Activated naive CD4-positive, alpha-beta T cell treated with anti-CD3 and anti-CD28 coated beads, Interleukin-2, amount 50 U/mL, for 72 hours (primary cell): ENCODE results near the gene PLEKHG4B. TPM values are rescaled to one million over a fixed set of nuclear protein-coding genes. Genes with fewer than 3 reads are reported as not detected.
A peak's percentile ranks its signal among the peaks of the same experiment; 100 is the strongest.

Experiments used
- ATAC-seq, 2 donors: fragments of 150-1000 bp; cut with Tn5 transposase; 2 replicates each; pipeline ENCODE4 v1.10.0; 2021; ENCODE audit warnings: mild to moderate bottlenecking in 2 of 2, moderate library complexity in 2 of 2
- DNase-seq, 2 donors: peaks; one replicate each; pipeline ENCODE4 v3.0.0; 2021 to 2022; ENCODE audit warnings: low spot score in 2 of 2
- H3K27ac Mint-ChIP-seq, 2 donors: one replicate each; pipeline ENCODE4 v1.8.0; 2022; ENCODE audit warnings: mild to moderate bottlenecking in 2 of 2, mixed read lengths in 2 of 2
- H3K36me3 Mint-ChIP-seq, 2 donors: one replicate each; pipeline ENCODE4 v1.8.0; 2022; ENCODE audit warnings: mixed read lengths in 2 of 2
- H3K9me3 Mint-ChIP-seq, 2 donors: one replicate each; pipeline ENCODE4 v1.8.0; 2022; ENCODE audit warnings: mixed read lengths in 2 of 2
- total RNA-seq, 2 donors: library from RNA; stranded (reverse); gene quantifications; one replicate each; pipeline ENCODE4 v1.2.3, GENCODE V29; 2022

Gene PLEKHG4B
- total RNA-seq, 2 donors from 2014 or later: 0.47 TPM; not detected in 1

DNA sequence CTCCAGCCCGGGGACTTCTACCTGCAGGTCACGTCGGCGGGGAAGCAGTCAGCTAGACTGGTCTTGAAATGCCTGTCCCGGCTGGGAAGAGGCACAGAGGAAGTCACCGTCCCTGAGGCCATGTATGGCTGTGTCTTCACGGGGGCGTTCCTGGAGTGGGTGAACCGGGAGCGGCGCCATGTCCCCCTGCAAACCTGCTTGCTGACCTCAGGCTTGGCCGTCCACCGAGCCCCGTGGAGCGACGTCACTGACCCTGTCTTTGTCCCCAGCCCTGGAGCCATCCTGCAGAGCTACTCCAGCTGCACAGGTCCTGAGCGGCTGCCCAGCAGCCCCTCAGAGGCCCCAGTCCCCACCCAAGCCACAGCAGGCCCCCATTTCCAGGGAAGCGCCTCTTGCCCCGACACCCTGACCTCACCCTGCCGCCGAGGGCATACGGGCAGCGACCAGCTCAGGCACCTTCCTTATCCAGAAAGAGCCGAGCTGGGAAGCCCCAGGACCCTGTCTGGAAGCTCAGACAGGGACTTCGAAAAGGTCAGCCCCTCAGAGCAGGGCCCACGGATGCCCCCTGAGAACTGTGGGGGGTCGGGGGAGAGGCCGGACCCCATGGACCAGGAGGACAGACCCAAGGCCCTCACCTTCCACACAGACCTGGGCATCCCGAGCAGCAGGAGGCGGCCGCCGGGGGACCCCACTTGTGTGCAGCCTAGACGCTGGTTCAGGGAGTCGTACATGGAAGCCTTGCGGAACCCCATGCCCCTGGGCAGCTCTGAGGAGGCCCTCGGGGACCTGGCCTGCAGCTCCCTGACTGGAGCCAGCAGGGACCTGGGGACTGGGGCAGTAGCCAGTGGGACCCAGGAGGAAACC is 47.8 kb downstream of the PLEKHG4B start:
- H3K27ac Mint-ChIP-seq: no peak overlapping the region

DNA sequence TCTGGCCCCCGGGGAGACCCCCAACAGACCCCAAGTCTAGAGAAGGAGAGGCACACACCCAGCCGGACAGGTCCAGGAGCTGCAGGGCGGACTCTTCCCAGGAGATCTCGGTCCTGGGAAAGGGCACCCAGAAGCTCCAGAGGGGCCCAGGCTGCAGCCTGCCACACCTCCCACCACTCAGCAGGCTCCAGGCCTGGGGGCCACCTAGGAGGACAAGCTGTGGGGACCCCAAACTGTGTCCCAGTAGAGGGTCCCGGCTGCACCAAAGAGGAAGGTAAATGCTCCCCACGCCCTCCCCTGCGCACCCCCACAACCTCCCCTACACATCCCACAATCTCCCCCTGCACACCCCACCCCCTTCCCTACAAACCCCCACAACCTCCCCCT is 48.5 kb downstream of the PLEKHG4B start:
- H3K9me3 Mint-ChIP-seq: no peaks in the 10 kb centered on the region
- no peak overlapping the region for H3K27ac Mint-ChIP-seq
- H3K36me3 Mint-ChIP-seq: no peaks in the 10 kb centered on the region
- DNase-seq (no peak), ATAC-seq (no peak)

More for the DNA sequence above, 47.8 kb downstream of the PLEKHG4B start:
- Mint-ChIP-seq H3K9me3 (no peaks in the 10 kb centered on the region), H3K36me3 (no peaks in the 10 kb centered on the region)
- no peak for ATAC-seq
- DNase-seq: no peak

DNA sequence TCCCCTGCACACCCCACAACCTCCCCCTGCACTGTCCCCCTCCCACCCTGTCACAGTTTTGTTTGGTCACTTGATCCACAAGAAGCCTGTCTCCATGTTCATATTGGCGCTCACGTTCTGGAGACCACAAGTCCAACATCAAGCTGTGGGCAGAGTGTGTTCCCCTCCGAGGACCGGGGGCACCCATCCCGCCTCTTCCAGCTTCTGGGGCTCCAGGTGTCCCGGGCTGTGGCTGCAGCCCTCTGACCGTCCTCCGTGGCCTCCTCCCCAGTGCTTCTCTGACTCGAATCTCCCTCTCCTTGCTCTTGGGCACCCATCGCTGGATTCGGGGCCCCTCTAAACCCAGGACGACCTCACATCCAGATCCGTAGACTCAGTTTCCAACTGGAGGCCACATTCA is 49.2 kb downstream of the PLEKHG4B start:
- Mint-ChIP-seq H3K9me3 (no peaks in the 10 kb centered on the region), H3K27ac (no peak overlapping the region), H3K36me3 (no peaks in the 10 kb centered on the region)
- ATAC-seq: no peak
- DNase-seq: no peak

DNA sequence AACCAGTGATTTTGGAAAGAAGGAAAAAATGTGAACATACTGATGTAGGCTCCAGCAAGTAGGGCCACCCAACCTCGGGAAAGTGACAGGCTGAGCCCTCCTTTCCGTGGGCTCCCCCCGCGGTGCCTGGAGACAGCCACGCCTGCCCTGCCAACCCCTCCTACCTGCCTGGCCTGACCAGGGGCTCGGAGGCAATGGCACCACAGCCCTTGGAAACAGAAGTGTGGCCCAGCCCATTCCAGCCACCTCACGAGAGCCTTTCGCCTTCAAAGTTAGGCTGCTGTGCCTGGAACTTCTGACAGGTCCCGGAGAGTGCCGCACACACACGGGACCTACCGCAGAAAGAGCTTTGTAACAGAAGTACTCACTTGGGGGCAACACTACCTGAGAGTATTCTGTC is 49.8 kb downstream of the PLEKHG4B start:
- DNase-seq: no peak
- Mint-ChIP-seq H3K27ac (no peak overlapping the region), H3K9me3 (peaks cover 1 to 2% of the 10 kb centered on the region in 2 donors), H3K36me3 (peaks cover 1 to 2% of the 10 kb centered on the region in 2 donors)
- ATAC-seq: no peak

DNA sequence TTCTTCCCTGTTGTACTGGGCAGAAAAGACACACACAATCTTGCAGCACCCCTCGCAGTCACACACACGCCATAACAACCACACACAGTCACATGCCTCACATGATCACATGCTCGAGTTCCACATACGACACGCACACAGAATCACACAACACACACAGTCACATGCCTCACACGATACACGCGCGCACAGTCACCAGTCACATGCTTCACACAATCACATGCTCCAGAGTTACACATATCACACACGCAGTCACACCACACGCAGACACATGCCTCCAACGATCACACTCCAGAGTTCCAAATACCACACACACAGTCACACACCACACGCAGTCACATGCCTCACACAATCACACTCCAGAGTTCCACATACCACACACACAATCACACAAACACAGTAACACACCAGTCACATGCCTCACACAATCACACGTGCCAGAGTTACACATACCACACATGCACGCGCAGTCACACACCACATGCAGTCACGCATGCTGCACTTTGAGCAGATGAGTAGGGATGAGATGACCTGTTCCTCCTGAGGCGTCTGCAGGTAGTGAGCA is 50.4 kb downstream of the PLEKHG4B start:
- no peak for ATAC-seq
- Mint-ChIP-seq H3K36me3 (peaks cover 7% of the 10 kb centered on the region in 2 donors), H3K9me3 (peaks cover 7 to 8% of the 10 kb centered on the region in 2 donors), H3K27ac (peak overlapping the region in 1 of 2 donors; percentile 18)
- no peak for DNase-seq

DNA sequence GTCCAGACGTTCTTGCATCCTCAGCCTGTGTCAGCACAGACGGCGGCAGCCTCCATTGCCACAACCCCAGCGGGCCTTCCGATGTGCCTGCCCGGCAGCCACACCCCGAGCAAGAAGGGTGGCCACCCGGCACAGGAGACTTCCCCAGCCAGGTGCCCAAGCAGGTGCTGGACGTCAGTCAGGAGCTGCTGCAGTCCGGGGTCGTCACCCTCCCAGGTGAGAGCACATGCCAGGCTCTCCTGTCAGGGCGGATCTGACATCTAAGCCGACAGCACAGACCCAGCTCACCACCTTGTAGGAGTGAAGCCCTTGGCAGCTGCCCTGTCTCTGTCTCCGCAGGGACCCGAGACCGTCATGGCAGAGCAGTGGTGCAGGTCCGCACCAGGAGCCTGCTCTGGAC is 51.1 kb downstream of the PLEKHG4B start:
- ATAC-seq: no peak
- no peak for DNase-seq
- H3K27ac Mint-ChIP-seq: no peak overlapping the region
- H3K9me3 Mint-ChIP-seq: peaks cover 14% of the 10 kb centered on the region in 2 donors
- H3K36me3 Mint-ChIP-seq: peaks cover 14% of the 10 kb centered on the region in 2 donors

DNA sequence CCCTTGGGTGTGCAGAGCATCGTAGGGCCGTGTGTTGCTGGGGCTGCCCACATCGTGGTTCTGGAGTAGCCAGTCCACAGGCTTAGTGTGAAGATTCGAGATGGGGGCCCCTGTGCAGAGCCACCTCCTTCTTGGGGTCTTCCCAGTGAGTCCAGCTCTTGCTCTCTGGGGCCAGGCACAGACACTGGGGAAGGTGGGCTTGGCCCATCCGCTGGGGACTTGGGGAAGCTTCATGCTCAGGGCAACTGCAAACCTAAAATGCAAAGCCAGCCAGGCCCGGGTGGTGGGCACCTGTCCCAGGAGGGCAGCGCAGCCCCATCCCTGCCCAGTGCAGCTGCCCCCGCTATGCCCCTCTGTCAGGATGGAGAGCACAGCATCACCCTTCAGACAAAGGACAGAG is 53.0 kb downstream of the PLEKHG4B start:
- no peak overlapping the region for H3K27ac Mint-ChIP-seq
- no peak for DNase-seq
- H3K36me3 Mint-ChIP-seq: peaks cover 15 to 18% of the 10 kb centered on the region in 2 donors
- ATAC-seq: no peak
- peaks cover 14 to 20% of the 10 kb centered on the region in 2 donors for H3K9me3 Mint-ChIP-seq

DNA sequence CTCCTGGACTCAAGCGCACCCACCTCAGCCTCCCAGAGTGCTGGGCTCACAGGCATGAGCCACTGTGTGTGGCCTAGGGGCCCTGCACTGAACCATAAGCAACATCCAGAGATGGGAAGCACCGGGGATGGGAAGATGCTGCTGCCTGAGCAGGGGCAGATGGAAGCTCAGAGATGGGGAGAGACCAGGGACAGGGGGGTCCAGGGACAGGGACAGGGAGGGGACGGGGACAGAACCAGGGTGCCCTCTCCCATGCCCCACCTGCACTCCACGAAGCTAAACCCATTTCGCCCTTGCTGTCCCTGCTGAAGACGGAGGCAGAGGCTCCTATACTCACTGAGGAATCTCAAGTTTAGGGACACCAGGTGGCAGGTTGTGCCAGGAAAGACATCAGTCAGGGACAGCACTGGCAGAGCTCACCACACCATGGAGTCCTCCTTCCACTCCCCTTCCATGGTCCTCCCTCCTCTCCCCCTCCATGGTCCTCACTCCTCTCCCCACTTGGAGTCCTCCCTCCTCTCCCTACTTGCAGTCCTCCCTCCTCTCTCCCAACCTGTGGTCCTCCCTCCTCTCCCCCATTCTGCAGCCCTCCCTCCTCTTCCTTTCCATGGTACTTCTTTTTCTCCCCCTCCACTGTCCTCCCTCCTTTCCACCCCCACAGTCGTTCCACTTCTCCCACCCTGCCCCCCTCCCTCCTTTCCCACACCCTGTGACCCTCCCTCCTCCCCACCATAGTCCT is 53.8 kb downstream of the PLEKHG4B start:
- DNase-seq: no peak
- ATAC-seq: no peak
- H3K36me3 Mint-ChIP-seq: peaks cover 15 to 18% of the 10 kb centered on the region in 2 donors

DNA sequence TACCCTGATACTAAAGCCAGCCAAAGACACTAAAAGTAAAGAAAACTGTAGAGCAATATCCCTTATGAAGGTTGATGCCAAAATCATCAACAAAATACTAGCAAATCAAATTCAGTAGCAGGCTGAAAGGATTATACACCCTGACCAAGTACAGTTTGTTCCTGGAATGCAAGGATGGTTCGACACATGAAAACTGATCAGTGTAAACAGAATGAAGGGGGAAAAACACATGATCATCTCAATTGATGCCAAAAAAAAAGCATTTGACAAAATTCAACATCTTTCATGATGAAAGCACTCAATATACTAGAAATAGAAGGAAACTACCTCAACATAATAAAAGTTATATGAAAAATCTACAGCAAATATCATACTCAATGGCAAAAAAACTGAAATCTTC is 55.8 kb downstream of the PLEKHG4B start:
- no peak overlapping the region for H3K27ac Mint-ChIP-seq
- H3K36me3 Mint-ChIP-seq: peaks cover 15 to 18% of the 10 kb centered on the region in 2 donors
- DNase-seq (no peak), ATAC-seq (no peak)
- peaks cover 14 to 20% of the 10 kb centered on the region in 2 donors for H3K9me3 Mint-ChIP-seq

More for the DNA sequence above, 53.8 kb downstream of the PLEKHG4B start:
- peaks cover 14 to 20% of the 10 kb centered on the region in 2 donors for H3K9me3 Mint-ChIP-seq
- H3K27ac Mint-ChIP-seq: no peak overlapping the region

DNA sequence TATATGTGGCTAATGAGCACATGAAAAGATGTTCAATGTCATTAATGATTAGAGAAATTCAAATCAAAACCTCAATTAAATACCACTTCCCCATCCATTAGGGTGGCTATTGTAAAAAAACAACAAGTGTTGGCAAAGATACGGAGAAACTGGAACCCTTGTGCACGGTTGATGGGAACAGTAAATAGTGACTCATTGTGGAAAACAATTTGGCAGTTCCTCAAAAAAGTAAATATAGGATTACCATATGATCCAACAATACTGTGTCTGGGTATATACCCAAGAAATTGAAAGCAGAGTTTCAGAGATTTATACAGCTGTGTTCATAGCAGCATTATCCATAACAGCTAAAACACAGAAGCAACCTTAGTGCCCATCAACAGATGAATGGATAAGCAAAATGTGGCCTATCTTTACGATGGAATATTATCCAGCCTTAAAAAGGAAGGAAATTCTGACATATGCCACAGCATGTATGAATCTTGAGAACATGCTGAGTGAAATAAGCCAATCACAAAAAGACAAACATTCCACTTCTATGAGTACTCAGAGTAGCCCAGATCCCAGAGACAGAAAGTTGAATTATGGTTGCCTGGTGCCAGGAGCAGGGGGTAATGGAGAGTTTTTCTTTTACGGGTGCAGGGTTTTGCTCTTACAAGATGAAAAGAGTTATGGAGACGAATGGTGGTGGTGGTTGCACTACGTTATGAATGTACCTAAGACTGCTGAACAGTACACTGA is 57.9 kb downstream of the PLEKHG4B start:
- peaks cover 15 to 18% of the 10 kb centered on the region in 2 donors for H3K36me3 Mint-ChIP-seq
- DNase-seq: no peak
- H3K27ac Mint-ChIP-seq: no peak overlapping the region
- ATAC-seq: no peak
- H3K9me3 Mint-ChIP-seq: peaks cover 14 to 20% of the 10 kb centered on the region in 2 donors

DNA sequence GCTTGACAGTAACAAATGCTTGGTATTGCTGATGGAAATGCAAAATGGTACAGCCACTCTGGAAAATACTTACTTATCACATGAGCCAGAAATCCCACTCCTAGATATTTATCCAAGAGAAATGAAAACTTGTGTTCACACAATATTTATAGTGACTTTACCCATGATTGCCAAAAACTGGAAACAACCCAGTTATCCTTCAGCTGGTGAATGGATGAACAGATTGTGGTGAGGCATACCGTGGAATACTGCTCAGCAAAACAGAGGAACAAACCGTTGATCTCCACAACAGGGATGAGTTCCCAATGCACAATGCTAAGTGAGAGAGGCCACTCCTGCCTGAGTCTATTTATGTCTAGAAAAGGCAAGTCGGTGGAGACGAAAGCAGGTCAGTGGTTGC is 58.8 kb downstream of the PLEKHG4B start:
- H3K27ac Mint-ChIP-seq: no peak overlapping the region
- ATAC-seq (no peak), DNase-seq (no peak)
- peaks cover 15 to 18% of the 10 kb centered on the region in 2 donors for H3K36me3 Mint-ChIP-seq
- peaks cover 14 to 20% of the 10 kb centered on the region in 2 donors for H3K9me3 Mint-ChIP-seq

DNA sequence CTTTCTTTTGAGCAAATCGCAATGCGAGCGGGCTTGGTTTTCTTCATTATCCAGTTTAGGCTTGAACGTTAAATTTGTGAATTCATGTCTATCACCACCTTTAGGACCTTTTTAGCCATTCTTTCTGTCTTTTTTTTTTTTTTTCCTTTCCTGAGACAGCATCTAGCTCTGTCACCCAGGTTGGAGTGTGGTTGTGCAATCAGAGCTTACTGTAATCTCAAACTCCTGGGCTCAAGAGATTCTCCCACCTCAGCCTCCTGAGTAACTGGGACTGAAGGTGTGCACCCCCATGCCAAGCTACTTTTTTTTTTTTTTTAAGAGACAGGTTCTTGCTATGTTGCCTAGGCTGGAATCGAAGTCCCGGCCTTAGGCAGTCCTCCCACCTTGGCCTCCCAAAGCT is 60.1 kb downstream of the PLEKHG4B start:
- DNase-seq (no peak), ATAC-seq (no peak)
- Mint-ChIP-seq H3K36me3 (peaks cover 10 to 14% of the 10 kb centered on the region in 2 donors), H3K9me3 (peaks cover 9 to 15% of the 10 kb centered on the region in 2 donors), H3K27ac (no peak overlapping the region)

DNA sequence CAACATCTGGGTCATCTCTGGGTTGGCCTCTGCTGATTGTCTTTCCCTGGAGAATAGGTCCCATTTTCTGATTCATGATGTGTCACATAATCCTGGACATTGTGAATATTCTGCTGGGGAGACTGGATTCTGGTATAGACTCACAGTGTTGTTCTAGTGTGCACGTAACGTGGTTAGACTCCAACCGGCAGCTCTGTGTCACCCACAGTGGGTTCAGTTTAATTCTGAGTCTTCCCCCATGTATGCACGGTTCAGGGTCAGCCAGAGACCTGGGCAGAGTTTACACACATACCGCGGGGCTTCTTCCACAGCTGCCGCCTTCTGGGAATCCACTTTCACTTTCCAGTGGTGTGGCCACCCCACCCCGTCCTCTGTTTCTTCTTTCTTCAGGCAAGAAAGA is 61.3 kb downstream of the PLEKHG4B start:
- no peak for ATAC-seq
- Mint-ChIP-seq H3K36me3 (peaks cover 0 to 2% of the 10 kb centered on the region in 2 donors), H3K27ac (no peak overlapping the region), H3K9me3 (peaks cover 0 to 3% of the 10 kb centered on the region in 2 donors)
- DNase-seq: no peak

DNA sequence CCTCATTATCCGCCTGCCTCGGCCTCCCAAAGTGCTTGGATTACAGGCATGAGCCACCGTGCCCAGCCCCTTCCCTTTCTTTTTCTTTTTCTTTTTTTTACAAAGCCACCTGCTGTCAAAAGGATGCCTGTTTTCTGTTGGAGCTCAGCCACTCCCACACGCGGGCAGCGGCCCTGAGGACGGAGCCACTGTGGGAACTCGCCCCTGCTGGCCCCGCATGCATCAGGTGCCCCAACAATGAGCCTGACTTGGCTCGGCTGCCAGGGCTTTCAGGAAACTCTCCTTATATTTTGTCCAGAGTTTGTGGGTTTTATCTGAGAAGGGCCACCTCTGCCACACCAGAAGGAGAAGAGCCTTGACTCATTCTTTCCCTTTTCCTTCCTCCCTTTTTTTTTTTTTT is 62.3 kb downstream of the PLEKHG4B start:
- Mint-ChIP-seq H3K36me3 (no peaks in the 10 kb centered on the region), H3K27ac (no peak overlapping the region), H3K9me3 (no peaks in the 10 kb centered on the region)
- DNase-seq: no peak
- ATAC-seq: no peak

DNA sequence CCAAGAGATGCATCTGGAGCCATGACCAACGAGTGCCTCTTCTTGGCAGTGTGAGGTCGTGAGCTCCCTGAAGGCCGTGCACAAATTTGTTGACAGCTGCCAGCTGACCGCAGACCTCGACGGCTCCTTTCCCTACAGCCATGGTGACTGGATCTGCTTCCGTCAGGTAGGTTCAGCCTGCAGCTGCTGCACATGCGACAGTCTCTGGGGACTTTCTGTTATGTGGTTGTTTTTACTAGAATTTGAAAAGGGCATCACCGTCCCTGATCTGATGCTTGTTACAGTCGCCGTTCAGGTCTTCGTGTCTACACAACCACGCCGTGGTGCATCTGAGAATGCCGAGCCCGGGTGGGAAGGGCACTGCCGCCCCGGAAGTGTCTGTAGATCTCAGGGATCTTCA is 62.9 kb downstream of the PLEKHG4B start:
- DNase-seq (no peak), ATAC-seq (no peak)
- Mint-ChIP-seq H3K36me3 (no peaks in the 10 kb centered on the region), H3K27ac (no peak overlapping the region), H3K9me3 (no peaks in the 10 kb centered on the region)

DNA sequence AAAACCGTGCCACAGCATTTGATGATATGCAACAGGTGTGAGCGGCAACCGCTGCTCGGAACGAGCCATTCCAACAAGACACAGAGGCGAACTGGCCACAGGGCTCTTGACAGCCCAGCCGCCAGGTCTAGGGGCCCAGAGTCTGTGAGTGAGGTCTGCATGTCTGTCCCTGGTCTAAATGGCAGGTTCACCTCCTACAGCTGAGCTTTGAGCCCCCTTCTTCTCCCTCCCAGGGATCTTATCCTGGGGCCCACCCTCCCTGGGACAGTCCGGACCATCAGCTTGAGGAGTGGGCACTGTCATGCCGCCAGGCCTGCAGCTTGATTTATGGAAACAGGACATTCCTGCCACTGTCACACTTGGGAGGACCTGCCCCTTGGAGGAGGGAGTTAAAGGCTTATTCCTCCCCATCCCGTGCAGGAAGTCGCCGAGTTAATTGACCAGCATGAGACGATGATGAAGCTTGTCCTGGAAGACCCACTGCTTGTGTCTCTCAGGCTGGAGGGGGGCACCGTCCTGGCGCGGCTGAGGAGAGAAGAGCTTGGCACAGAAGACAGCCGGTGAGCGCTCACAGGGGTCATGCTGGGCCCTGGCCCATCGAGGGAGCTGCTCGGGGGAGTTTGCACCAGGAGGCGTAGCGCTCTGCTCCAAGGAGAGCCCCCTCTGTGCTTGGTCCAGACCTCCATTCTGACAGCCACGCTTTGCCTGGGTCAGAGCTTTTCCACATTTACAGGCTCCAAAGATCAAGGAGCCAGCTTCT is 63.9 kb downstream of the PLEKHG4B start:
- no peak for DNase-seq
- Mint-ChIP-seq H3K36me3 (no peaks in the 10 kb centered on the region), H3K27ac (no peak overlapping the region), H3K9me3 (no peaks in the 10 kb centered on the region)
- no peak for ATAC-seq
